Pancreas (tissue), 10 donors: ENCODE data around the gene AP2B1. TPM values are rescaled to one million over a fixed set of nuclear protein-coding genes. Genes with fewer than 3 reads are reported as not detected.

ENCODE experiments used
- ATAC-seq, 4 donors: fragments of 200-7000 bp; cut with Tn5 transposase; one replicate each; pipeline versions ENCODE4 v1.8.0 to v1.9.1; 2020; ENCODE audit warnings: mild to moderate bottlenecking in 4 of 4, moderate library complexity in 4 of 4
- DNase-seq, 6 donors: peaks; one replicate each; pipeline ENCODE4 v3.0.0-alpha.2; 2020
- FAIRE-seq: peaks from 2 replicates; lab custom pipeline; 2012; peaks lifted over from hg19 to GRCh38; lab: Jason Lieb, UNC
- H3K27ac ChIP-seq, 4 donors: fragments of 200-600 bp; sonication (generic); 1 replicate in 3 of 4; 2 replicates in 1 of 4; pipeline versions ENCODE4 v1.5.0 to v1.8.0; 2020
- H3K27me3 ChIP-seq, 4 donors: fragments of 200-600 bp; one replicate each; pipeline ENCODE4 v1.8.0; 2021
- H3K36me3 ChIP-seq, 3 donors: fragments of 200-600 bp; sonication (generic) in 1 of 3; one replicate each; pipeline versions ENCODE4 v1.5.0 to v1.8.0; 2020 to 2021
- H3K4me1 ChIP-seq, 3 donors: fragments of 200-600 bp; one replicate each; pipeline ENCODE4 v1.8.0; 2021
- H3K4me3 ChIP-seq, 4 donors: fragments of 200-600 bp; sonication (generic) in 2 of 4; one replicate each; pipeline versions ENCODE4 v1.5.0 to v1.8.0; 2020 to 2021
- H3K9me3 ChIP-seq, 4 donors: fragments of 200-600 bp; one replicate each; pipeline ENCODE4 v1.8.0; 2021
- CTCF ChIP-seq, 4 donors: fragments of 200-600 bp; sonication (generic) in 3 of 4; IDR thresholded peaks; one replicate each; pipeline versions ENCODE4 v1.5.0 to v1.8.0; 2021; ENCODE audit warnings: antibody characterized with exemption in 4 of 4
- WGBS, 2 donors: extraction: QIAGEN DNeasy Blood & Tissue Kit; methylation state at CpG; one replicate each; pipeline ENCODE4 v1.1.7; 2013; 5-methylcytosine and 5-hydroxymethylcytosine counted together
- intact Hi-C, 3 donors: fragments of 100-400 bp; cut with DNase I; formaldehyde crosslinking; loops; one replicate each; pipeline versions ENCODE4 v1.11.1 to v1.14.2; 2022
- polyA plus RNA-seq, 2 donors: library from polyadenylated mRNA; stranded (reverse); fragments of 200-250 nt; gene quantifications; one replicate each; pipeline ENCODE4 v1.2.3, GENCODE V29; 2013
- total RNA-seq, 6 donors: library from RNA; stranded (reverse); fragmentation: NEBNext Ultra II Directional in 4 of 6; extraction: Animal tissue kit (Norgen Biotek cat#: 25700) in 4 of 6; gene quantifications; one replicate each; pipeline versions ENCODE4 v1.2.1 to v1.2.4, GENCODE V29; 2021 to 2023
- donor health status: healthy with polysubstance abuse.
- donor health status: DM: no; HTN: no; CAD: no; lungs with moderate emphysema.
- donor health status: DM: no; HTN: no; CAD: no.
- donor health status: control.
- donor health status: control.
- donor health status: Bipolar disorder and iron deficiency.
- donor health status: DM: yes; HTN: yes; CAD: no.
- donor health status: DM: no; HTN: no; CAD: no.
- donor health status: DM: no; HTN: no; CAD: no.
- donor health status: DM: yes; HTN: yes; CAD: no.

Gene AP2B1
- total and polyA plus RNA-seq, 8 donors: 21.2 to 83.2 (median 47.3) TPM

GRCh38 chr17:35630530-35631148 is 43.5 kb downstream of the AP2B1 start:
- Histone ChIP-seq H3K36me3 (peaks cover 0 to 21% (median 6%) of the 10 kb centered on the region in 3 donors), H3K4me1 (no peaks in the 10 kb centered on the region), H3K27me3 (no peaks in the 10 kb centered on the region), H3K9me3 (no peaks in the 10 kb centered on the region), H3K4me3 (no peak overlapping the region), H3K27ac (no peak overlapping the region)
- TF ChIP-seq CTCF (IDR thresholded peaks at IDR 0.05): no peak
- intact Hi-C loops: no loop called here
- 71 to 73% methylated on average over 1 of the region's 1 CpG for WGBS, 2 donors
- DNase-seq (no peak), FAIRE-seq (no peak), ATAC-seq (no peak)

GRCh38 chr17:35641032-35641431 is 53.9 kb downstream of the AP2B1 start:
- DNase-seq (no peak), FAIRE-seq (no peak), ATAC-seq (no peak)
- no peaks in the 10 kb centered on the region for H3K27me3 ChIP-seq
- no peaks in the 10 kb centered on the region for H3K4me1 ChIP-seq
- WGBS, 2 donors: 94 to 97% methylated on average over 4 of the region's 4 CpGs
- peaks cover 0 to 46% (median 13%) of the 10 kb centered on the region in 3 donors for H3K36me3 ChIP-seq
- H3K27ac ChIP-seq: no peak overlapping the region
- H3K9me3 ChIP-seq: no peaks in the 10 kb centered on the region
- no peak for TF ChIP-seq CTCF (IDR thresholded peaks at IDR 0.05)
- intact Hi-C loops: no loop called here
- H3K4me3 ChIP-seq: no peak overlapping the region

GRCh38 chr17:35645923-35646322 is 58.8 kb downstream of the AP2B1 start:
- intact Hi-C loops: no loop called here
- FAIRE-seq (no peak), ATAC-seq (no peak), DNase-seq (no peak)
- 73 to 94% methylated on average over 2 of the region's 2 CpGs for WGBS, 2 donors
- H3K4me3 ChIP-seq: no peak overlapping the region
- no peaks in the 10 kb centered on the region for H3K9me3 ChIP-seq
- H3K4me1 ChIP-seq: no peaks in the 10 kb centered on the region
- H3K27ac ChIP-seq: no peak overlapping the region
- no peak for TF ChIP-seq CTCF (IDR thresholded peaks at IDR 0.05)
- H3K27me3 ChIP-seq: no peaks in the 10 kb centered on the region
- H3K36me3 ChIP-seq: peaks cover 0 to 18% (median 5%) of the 10 kb centered on the region in 3 donors

DNA sequence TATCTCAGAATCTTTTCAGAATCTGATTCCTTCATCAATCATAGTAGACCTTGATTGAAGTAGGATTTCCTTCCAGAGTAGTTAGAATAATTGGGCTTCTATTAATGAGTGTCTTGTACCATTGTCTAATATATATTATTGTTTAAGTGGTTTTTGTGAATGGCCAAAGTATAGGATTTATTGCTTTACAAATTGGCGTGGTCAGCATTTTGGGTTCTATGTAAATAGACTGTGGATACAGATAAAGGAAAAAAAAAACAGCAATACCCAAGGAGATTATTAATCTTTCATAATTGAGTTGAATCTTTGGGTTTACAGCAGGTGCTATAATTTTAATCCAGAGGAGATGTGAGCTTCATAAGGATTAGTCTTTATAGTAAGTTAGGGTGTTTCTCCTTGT is 64.3 kb downstream of the AP2B1 start:
- FAIRE-seq: no peak
- 89 to 91% methylated on average over 1 of the region's 1 CpG for WGBS, 2 donors

More for the DNA sequence above, 64.3 kb downstream of the AP2B1 start:
- no peaks in the 10 kb centered on the region for H3K36me3 ChIP-seq
- no peak for ATAC-seq
- no peak for TF ChIP-seq CTCF (IDR thresholded peaks at IDR 0.05)
- no peak overlapping the region for H3K4me3 ChIP-seq
- peaks cover 0 to 7% (median 0%) of the 10 kb centered on the region in 3 donors for H3K4me1 ChIP-seq
- H3K9me3 ChIP-seq: no peaks in the 10 kb centered on the region
- no peak for DNase-seq
- intact Hi-C loops: no loop called here
- no peaks in the 10 kb centered on the region for H3K27me3 ChIP-seq
- no peak overlapping the region for H3K27ac ChIP-seq
